NCI-H82 (cell line): ENCODE data around the gene ENTREP1.
"Not testable (repeated sequence)": the region's sequence is repeated elsewhere in the genome, so short reads cannot be mapped to it uniquely, and the experiment has no call there.

Experiments used
- DNase-seq: peaks from one replicate; lab custom pipeline; 2025; lab: John Stamatoyannopoulos, UW

ENTREP1 gene

GRCh38 chr9:69411931-69412740 is 87.1 kb downstream of the ENTREP1 start:
- DNase-seq = no peak

GRCh38 chr9:69412741-69413150 is 87.7 kb downstream of the ENTREP1 start:
- peak; percentile 59 for DNase-seq

- no peak for DNase-seq
These were observed 95.7 kb downstream of the ENTREP1 start for GRCh38 chr9:69420611-69421270.

- DNase-seq = peak; percentile 78
These were observed 97.1 kb downstream of the ENTREP1 start for GRCh38 chr9:69421908-69422801.

- peak; percentile 25 for DNase-seq
These were observed 100.3 kb downstream of the ENTREP1 start for GRCh38 chr9:69425136-69425801.

GRCh38 chr9:69427286-69427685 is 102.3 kb downstream of the ENTREP1 start:
- DNase-seq = no peak

- no peak for DNase-seq
These were observed 103.2 kb downstream of the ENTREP1 start for GRCh38 chr9:69428017-69428785.

- DNase-seq = no peak
These were observed 104.3 kb downstream of the ENTREP1 start for GRCh38 chr9:69429281-69429680.

- DNase-seq = peak; percentile 50
These were observed 105.2 kb downstream of the ENTREP1 start for GRCh38 chr9:69430206-69430605.

- DNase-seq = no peak
These were observed 106.2 kb downstream of the ENTREP1 start for GRCh38 chr9:69431203-69431602.

- no peak for DNase-seq
These were observed 106.8 kb downstream of the ENTREP1 start for GRCh38 chr9:69431777-69432176.

GRCh38 chr9:69432623-69433022 is 107.6 kb downstream of the ENTREP1 start:
- DNase-seq = no peak

GRCh38 chr9:69433392-69433791 is 108.4 kb downstream of the ENTREP1 start:
- DNase-seq = no peak

GRCh38 chr9:69433968-69434367 is 109.0 kb downstream of the ENTREP1 start:
- DNase-seq = no peak

- DNase-seq = not testable (repeated sequence)
These were observed 114.6 kb downstream of the ENTREP1 start for GRCh38 chr9:69439654-69440053.

GRCh38 chr9:69440254-69440955 is 115.4 kb downstream of the ENTREP1 start:
- DNase-seq = not testable (repeated sequence)
